ENCODE results near the gene ZNF774.

ZNF774 gene

DNA sequence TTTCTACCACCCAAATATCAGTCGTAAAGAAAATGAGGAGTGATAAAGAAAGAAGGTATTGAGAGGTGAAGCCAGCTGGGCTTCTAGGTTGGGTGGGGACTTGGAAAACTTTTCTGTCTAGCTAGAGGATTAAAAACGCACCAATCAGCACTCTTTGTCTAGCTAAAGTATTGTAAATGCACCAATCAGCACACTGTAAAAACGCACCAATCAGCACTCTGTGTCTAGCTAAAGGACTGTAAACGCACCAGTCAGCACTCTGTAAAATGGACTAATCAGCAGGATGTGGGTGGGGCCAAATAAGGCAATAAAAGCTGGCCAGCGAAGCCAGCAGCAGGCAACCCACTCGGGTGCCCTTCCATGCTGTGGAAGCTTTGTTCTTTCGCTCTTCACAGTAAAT is 23.0 kb downstream of the ZNF774 start:
- H3K4me3 ChIP-seq (ENCODE audit: low read depth, low read length), result no peak overlapping the region
- no peak for TF ChIP-seq CTCF (IDR thresholded peaks at IDR 0.05; ENCODE audit: borderline replicate concordance, insufficient read depth, low read depth, low read length)

- TF ChIP-seq CTCF (IDR thresholded peaks at IDR 0.05; ENCODE audit: borderline replicate concordance, insufficient read depth, low read depth, low read length), result no peak
- H3K4me3 ChIP-seq (ENCODE audit: low read depth, low read length), result no peak overlapping the region
These were observed 24.7 kb downstream of the ZNF774 start for GRCh38 chr15:90376789-90377188.

DNA sequence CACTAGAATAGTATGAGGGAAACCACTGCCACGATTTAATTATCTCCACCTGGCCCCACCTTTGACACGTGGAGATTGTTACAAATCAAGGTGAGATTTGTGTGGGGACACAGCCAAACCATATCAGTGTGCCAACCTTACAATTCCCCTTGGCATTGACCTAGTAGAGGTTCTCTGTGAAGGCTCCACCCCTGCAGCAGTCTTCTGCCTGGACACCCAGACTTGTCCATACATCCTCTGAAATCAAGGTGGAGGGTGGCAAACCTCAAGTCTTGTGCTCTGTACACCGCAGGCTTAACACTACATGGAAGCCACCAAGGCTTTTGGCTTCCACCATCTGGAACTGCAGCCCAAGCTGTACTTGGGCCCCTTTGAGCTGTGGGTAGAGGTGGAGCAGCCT is 27.2 kb downstream of the ZNF774 start:
- H3K4me3 ChIP-seq (ENCODE audit: low read depth, low read length), result no peak overlapping the region
- TF ChIP-seq CTCF (IDR thresholded peaks at IDR 0.05; ENCODE audit: borderline replicate concordance, insufficient read depth, low read depth, low read length), result no peak

- no peak overlapping the region for H3K4me3 ChIP-seq (ENCODE audit: low read depth, low read length)
- TF ChIP-seq CTCF (IDR thresholded peaks at IDR 0.05; ENCODE audit: borderline replicate concordance, insufficient read depth, low read depth, low read length), result no peak
These were observed 29.4 kb downstream of the ZNF774 start for GRCh38 chr15:90381515-90381914.

GRCh38 chr15:90382320-90382719 is 30.2 kb downstream of the ZNF774 start:
- H3K4me3 ChIP-seq (ENCODE audit: low read depth, low read length), result no peak overlapping the region
- TF ChIP-seq CTCF (IDR thresholded peaks at IDR 0.05; ENCODE audit: borderline replicate concordance, insufficient read depth, low read depth, low read length), result no peak

DNA sequence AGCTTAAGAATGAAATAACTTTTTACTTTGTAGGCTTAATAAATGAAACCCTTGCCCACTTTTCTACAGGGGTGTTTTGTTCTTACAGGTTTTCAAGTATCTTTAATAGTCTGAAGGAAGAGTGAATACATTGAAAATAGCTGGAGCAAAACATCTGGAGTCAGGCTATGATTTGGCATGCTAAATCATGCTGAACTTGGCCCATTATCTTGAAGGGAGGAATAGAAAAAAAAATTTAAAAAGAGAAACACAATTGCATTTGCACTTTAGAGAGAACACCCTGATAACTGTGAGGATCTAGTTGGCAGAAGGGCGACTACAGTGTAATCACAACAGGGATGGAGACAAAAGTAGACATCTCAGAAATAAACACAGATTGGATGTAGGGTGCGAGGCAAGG is 34.1 kb downstream of the ZNF774 start:
- TF ChIP-seq CTCF (IDR thresholded peaks at IDR 0.05; ENCODE audit: borderline replicate concordance, insufficient read depth, low read depth, low read length), result no peak
- no peak overlapping the region for H3K4me3 ChIP-seq (ENCODE audit: low read depth, low read length)

DNA sequence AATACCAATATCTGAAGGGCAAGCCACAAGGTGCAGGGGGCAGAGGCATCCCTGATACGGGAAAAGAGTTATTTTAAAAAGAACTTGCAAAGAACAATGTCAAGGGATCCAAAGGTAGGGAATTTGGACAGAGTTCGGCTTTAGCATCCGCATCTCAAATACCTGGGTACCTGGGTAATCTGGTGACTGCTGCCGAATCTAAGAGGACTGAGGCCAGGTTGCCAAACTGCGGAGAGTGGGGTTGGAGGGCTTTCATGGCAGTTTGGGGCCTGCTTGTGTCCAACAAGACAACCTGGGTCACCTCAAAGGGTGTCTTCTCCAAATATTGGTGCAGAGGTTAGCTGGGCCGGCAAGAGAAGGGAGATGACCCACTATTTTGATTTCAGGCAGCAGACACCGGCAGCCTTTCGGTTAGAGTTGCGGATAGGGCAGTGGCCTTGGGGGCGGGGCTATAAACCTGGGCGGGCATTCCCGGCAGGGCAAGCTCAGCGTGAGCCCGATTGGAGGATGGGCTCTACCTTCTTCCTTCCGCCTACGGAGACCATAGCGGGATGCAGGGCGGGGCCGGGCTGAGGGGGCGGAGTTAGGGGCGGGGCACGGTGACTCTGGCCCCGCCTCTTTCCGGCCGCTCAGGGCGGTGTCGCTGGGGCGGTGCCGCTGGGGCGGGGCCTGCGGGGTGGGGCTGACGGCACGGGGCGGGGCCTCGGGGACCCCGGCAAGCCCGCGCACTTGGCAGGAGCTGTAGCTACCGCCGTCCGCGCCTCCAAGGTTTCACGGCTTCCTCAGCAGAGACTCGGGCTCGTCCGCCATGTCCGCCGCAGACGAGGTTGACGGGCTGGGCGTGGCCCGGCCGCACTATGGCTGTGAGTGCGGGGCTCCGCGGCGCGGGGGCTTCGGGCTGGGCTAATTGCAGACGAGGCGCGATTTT is 35.7 kb downstream of the ZNF774 start, which contains the start of gene IQGAP1:
Gene IQGAP1, plus strand, starts transcription at position 709 of the 928 bp plus-strand sequence. Its CDS starts 100 bp downstream, at position 809.
- H3K4me3 ChIP-seq (ENCODE audit: low read depth, low read length), result peak within 1 kb of the TSS; percentile 82
- no peak for TF ChIP-seq CTCF (IDR thresholded peaks at IDR 0.05; ENCODE audit: borderline replicate concordance, insufficient read depth, low read depth, low read length)
